ENCODE results near the gene NOTCH3. TPM values are rescaled to one million over a fixed set of nuclear protein-coding genes. Genes with fewer than 3 reads are reported as not detected.

Gene NOTCH3
- total and polyA plus RNA-seq, 2 experiments from 2014 or later = 25.2 to 34.8 TPM

- Histone ChIP-seq H3K27me3 (no peaks in the 10 kb centered on the region), H3K4me1 (ENCODE audit: insufficient read depth) (peaks cover 4% of the 10 kb centered on the region), H3K9me2 (replicated peaks; ENCODE audit: insufficient read depth) (no peaks in the 10 kb centered on the region), H4K20me1 (ENCODE audit: insufficient read depth, poor library complexity, severe bottlenecking) (no peaks in the 10 kb centered on the region), H3K36me3 (replicated peaks; ENCODE audit: insufficient read depth, low read depth) (no peaks in the 10 kb centered on the region), H3K4me2 (no peak overlapping the region), H3K4me3 (no peak overlapping the region), H2AFZ (no peak overlapping the region), H3K79me2 (no peaks in the 10 kb centered on the region), H3K9me3 (ENCODE audit: low read depth) (no peaks in the 10 kb centered on the region), H3K27ac (peak overlapping the region; percentile 64)
- 58% methylated on average over 16 of the region's 16 CpGs for WGBS (ENCODE audit: low lambda C conversion rate, missing lambda C conversion rate)
- DNase-seq (ENCODE audit: low spot score) = peak; percentile 64
- no peak for TF ChIP-seq EZH2 (IDR thresholded peaks at IDR 0.05; ENCODE audit: borderline replicate concordance)
- no peak for TF ChIP-seq EZH2phosphoT487 (IDR thresholded peaks at IDR 0.05; ENCODE audit: low read depth, severe bottlenecking, unreplicated experiment)
Measured at GRCh38 chr19:15129856-15130585, 70.8 kb downstream of the NOTCH3 start.

- Histone ChIP-seq H3K9me3 (ENCODE audit: low read depth) (no peaks in the 10 kb centered on the region), H3K4me3 (no peak overlapping the region), H3K9me2 (replicated peaks; ENCODE audit: insufficient read depth) (no peaks in the 10 kb centered on the region), H3K27me3 (no peaks in the 10 kb centered on the region), H3K4me2 (no peak overlapping the region), H3K4me1 (ENCODE audit: insufficient read depth) (peaks cover 9% of the 10 kb centered on the region), H3K79me2 (peaks cover 13% of the 10 kb centered on the region), H3K36me3 (replicated peaks; ENCODE audit: insufficient read depth, low read depth) (no peaks in the 10 kb centered on the region), H2AFZ (no peak overlapping the region), H3K27ac (no peak overlapping the region), H4K20me1 (ENCODE audit: insufficient read depth, poor library complexity, severe bottlenecking) (no peaks in the 10 kb centered on the region)
- DNase-seq (ENCODE audit: low spot score) = no peak
- TF ChIP-seq CTCF (IDR thresholded peaks at IDR 0.05; ENCODE audit: poor library complexity) = no peak
- TF ChIP-seq EZH2 (IDR thresholded peaks at IDR 0.05; ENCODE audit: borderline replicate concordance) = no peak
- TF ChIP-seq EZH2phosphoT487 (IDR thresholded peaks at IDR 0.05; ENCODE audit: low read depth, severe bottlenecking, unreplicated experiment) = no peak
- 76% methylated on average over 6 of the region's 6 CpGs for WGBS (ENCODE audit: low lambda C conversion rate, missing lambda C conversion rate)
Measured at GRCh38 chr19:15128162-15128770, 72.5 kb downstream of the NOTCH3 start.

GRCh38 chr19:15126131-15126910 is 74.5 kb downstream of the NOTCH3 start:
- Histone ChIP-seq H3K9me2 (replicated peaks; ENCODE audit: insufficient read depth) (no peaks in the 10 kb centered on the region), H3K4me1 (ENCODE audit: insufficient read depth) (peaks cover 9% of the 10 kb centered on the region), H3K27ac (peak overlapping the region; percentile 54), H3K4me2 (peak overlapping the region; percentile 73), H3K9me3 (ENCODE audit: low read depth) (no peaks in the 10 kb centered on the region), H4K20me1 (ENCODE audit: insufficient read depth, poor library complexity, severe bottlenecking) (no peaks in the 10 kb centered on the region), H2AFZ (peak overlapping the region; percentile 49), H3K79me2 (peaks cover 17% of the 10 kb centered on the region), H3K4me3 (peak overlapping the region; percentile 15), H3K27me3 (no peaks in the 10 kb centered on the region), H3K36me3 (replicated peaks; ENCODE audit: insufficient read depth, low read depth) (no peaks in the 10 kb centered on the region)
- TF ChIP-seq EZH2 (IDR thresholded peaks at IDR 0.05; ENCODE audit: borderline replicate concordance) (no peak), CTCF (IDR thresholded peaks at IDR 0.05; ENCODE audit: poor library complexity) (no peak), EZH2phosphoT487 (IDR thresholded peaks at IDR 0.05; ENCODE audit: low read depth, severe bottlenecking, unreplicated experiment) (no peak)
- no peak for DNase-seq (ENCODE audit: low spot score)
- WGBS (ENCODE audit: low lambda C conversion rate, missing lambda C conversion rate) = 68% methylated on average over 2 of the region's 2 CpGs
